ENCODE measurements around the gene CPXM2. TPM values are rescaled to one million over a fixed set of nuclear protein-coding genes. Genes with fewer than 3 reads are reported as not detected.

CPXM2 gene
- total RNA-seq, 5 donors from 2014 or later (not counting 1 experiment from before 2014, with no cell fraction given), result not detected

DNA sequence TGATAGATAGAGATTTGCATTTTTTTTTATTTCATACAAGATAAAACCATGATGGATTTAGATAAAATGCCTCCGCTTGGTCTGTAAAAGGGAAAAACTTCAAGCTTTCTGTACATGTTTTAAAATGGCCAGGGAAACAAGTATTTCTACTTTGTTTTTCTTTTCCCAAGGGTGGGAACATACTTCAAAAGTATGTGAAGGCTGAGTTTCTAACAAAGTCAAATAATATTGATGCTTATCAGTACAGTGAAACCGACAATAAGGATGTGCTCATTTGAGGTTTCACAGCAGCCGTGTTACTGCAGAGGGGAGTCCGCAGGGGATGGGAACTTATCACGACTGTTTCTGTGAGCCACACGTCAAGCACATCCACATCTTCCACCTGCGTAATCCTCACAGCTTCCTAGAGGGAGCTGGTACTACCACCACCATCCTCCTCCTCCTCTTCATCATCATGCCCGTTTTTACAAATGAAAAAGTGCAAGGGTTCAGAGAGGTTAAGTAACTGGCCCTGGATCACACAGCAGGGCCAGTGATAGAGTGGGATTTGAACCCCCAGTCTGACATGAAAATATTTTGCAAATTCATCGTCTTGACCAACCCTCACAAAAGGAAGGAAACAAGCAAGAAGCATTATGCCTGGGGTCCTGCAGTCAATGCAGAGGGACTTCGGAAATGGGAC is 131.1 kb downstream of the CPXM2 start:
- Mint-ChIP-seq H3K36me3 (no peaks in the 10 kb centered on the region), H3K4me1 (no peaks in the 10 kb centered on the region), H3K4me3 (no peak overlapping the region), H3K27me3 (peaks cover 3 to 7% of the 10 kb centered on the region in 2 donors), H3K27ac (no peak overlapping the region), H3K9me3 (no peaks in the 10 kb centered on the region)
- DNase-seq, result no peak
- ChIA-PET POLR2A (no interaction called here), CTCF (no interaction called here)
- Histone ChIP-seq H3K9me3 (no peaks in the 10 kb centered on the region), H3K4me3 (ENCODE audit: control insufficient read depth in 1 of 2, extremely low read depth in 1 of 2, low read length in 1 of 2) (no peak overlapping the region), H3K4me1 (ENCODE audit: control insufficient read depth in 1 of 2, extremely low read depth in 1 of 2, insufficient read depth in 2 of 2, low read length in 2 of 2) (no peaks in the 10 kb centered on the region), H3K27me3 (replicated peaks in 1 of 2; ENCODE audit: control insufficient read depth in 2 of 2, extremely low read depth in 1 of 2, insufficient read depth in 2 of 2, low read length in 1 of 2) (peaks cover 0 to 3% of the 10 kb centered on the region in 2 experiments), H3K27ac (ENCODE audit: low read length) (no peak overlapping the region), H3K36me3 (ENCODE audit: control insufficient read depth in 2 of 2, extremely low read depth in 1 of 2, insufficient read depth in 1 of 2, low read length in 1 of 2) (no peaks in the 10 kb centered on the region)
- WGBS (ENCODE audit: insufficient coverage), result 50% methylated on average over 2 of the region's 10 CpGs
- ATAC-seq (replicated peaks in 1 of 4), result no peak

DNA sequence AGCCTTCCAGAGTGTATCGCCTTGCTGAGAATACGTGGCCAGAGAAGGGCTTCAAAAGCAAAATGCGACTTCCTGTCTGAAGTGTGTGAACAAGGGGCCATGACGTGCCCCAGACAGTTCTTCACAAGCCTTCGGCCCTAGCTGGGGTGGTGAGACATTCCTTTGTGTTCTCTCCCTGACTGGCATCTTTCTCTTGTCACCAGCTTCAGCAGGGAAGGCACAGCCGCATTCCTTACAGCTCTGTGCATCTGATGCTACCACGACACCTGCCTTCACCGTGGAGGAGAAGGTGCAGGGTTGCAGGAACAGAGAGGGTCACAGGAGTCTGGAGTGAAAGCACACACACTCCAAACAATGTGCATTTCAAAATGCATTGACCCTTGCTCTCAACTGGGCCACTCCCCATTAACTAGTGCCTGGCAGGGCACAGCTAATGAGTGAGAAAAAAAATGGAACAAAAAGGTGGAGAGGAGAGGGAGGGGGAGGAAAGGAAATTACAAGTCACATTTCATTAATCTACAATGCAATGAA is 132.0 kb downstream of the CPXM2 start:
- Histone ChIP-seq H3K27ac (ENCODE audit: low read length) (no peak overlapping the region), H3K27me3 (replicated peaks in 1 of 2; ENCODE audit: control insufficient read depth in 2 of 2, extremely low read depth in 1 of 2, insufficient read depth in 2 of 2, low read length in 1 of 2) (peaks cover 0 to 4% of the 10 kb centered on the region in 2 experiments), H3K4me3 (ENCODE audit: control insufficient read depth in 1 of 2, extremely low read depth in 1 of 2, low read length in 1 of 2) (no peak overlapping the region), H3K4me1 (ENCODE audit: control insufficient read depth in 1 of 2, extremely low read depth in 1 of 2, insufficient read depth in 2 of 2, low read length in 2 of 2) (no peaks in the 10 kb centered on the region), H3K36me3 (ENCODE audit: control insufficient read depth in 2 of 2, extremely low read depth in 1 of 2, insufficient read depth in 1 of 2, low read length in 1 of 2) (no peaks in the 10 kb centered on the region), H3K9me3 (no peaks in the 10 kb centered on the region)
- Mint-ChIP-seq H3K9me3 (no peaks in the 10 kb centered on the region), H3K27me3 (peaks cover 6 to 7% of the 10 kb centered on the region in 2 donors), H3K4me1 (no peaks in the 10 kb centered on the region), H3K4me3 (no peak overlapping the region), H3K27ac (no peak overlapping the region), H3K36me3 (no peaks in the 10 kb centered on the region)
- ATAC-seq (replicated peaks in 1 of 4) (no peak), DNase-seq (no peak)
- 47% methylated on average over 5 of the region's 8 CpGs for WGBS (ENCODE audit: insufficient coverage)
- POLR2A ChIA-PET, result no interaction called here
- CTCF ChIA-PET, result no interaction called here

GRCh38 chr10:123759041-123759440 is 132.6 kb downstream of the CPXM2 start:
- H3K9me3 Mint-ChIP-seq, result no peaks in the 10 kb centered on the region
- CTCF ChIA-PET, result no interaction called here
- no peak overlapping the region for H3K27ac ChIP-seq (ENCODE audit: low read length)
- DNase-seq, result no peak
- 85% methylated on average over 6 of the region's 7 CpGs for WGBS (ENCODE audit: insufficient coverage)
- peaks cover 6 to 7% of the 10 kb centered on the region in 2 donors for H3K27me3 Mint-ChIP-seq
- H3K4me1 ChIP-seq (ENCODE audit: control insufficient read depth in 1 of 2, extremely low read depth in 1 of 2, insufficient read depth in 2 of 2, low read length in 2 of 2), result no peaks in the 10 kb centered on the region
- peaks cover 0 to 4% of the 10 kb centered on the region in 2 experiments for H3K27me3 ChIP-seq (replicated peaks in 1 of 2; ENCODE audit: control insufficient read depth in 2 of 2, extremely low read depth in 1 of 2, insufficient read depth in 2 of 2, low read length in 1 of 2)
- no peaks in the 10 kb centered on the region for H3K36me3 Mint-ChIP-seq
- no peaks in the 10 kb centered on the region for H3K9me3 ChIP-seq
- no peak overlapping the region for H3K4me3 Mint-ChIP-seq
- no peak overlapping the region for H3K4me3 ChIP-seq (ENCODE audit: control insufficient read depth in 1 of 2, extremely low read depth in 1 of 2, low read length in 1 of 2)
- POLR2A ChIA-PET, result no interaction called here
- H3K27ac Mint-ChIP-seq, result no peak overlapping the region
- no peaks in the 10 kb centered on the region for H3K4me1 Mint-ChIP-seq
- ATAC-seq (replicated peaks in 1 of 4), result no peak
- H3K36me3 ChIP-seq (ENCODE audit: control insufficient read depth in 2 of 2, extremely low read depth in 1 of 2, insufficient read depth in 1 of 2, low read length in 1 of 2), result no peaks in the 10 kb centered on the region

- ATAC-seq (replicated peaks in 1 of 4) (no peak), DNase-seq (no peak)
- Mint-ChIP-seq H3K4me1 (no peaks in the 10 kb centered on the region), H3K9me3 (peaks cover 0 to under 1% (median 0%) of the 10 kb centered on the region in 3 donors), H3K36me3 (no peaks in the 10 kb centered on the region), H3K27me3 (peaks cover 6 to 7% of the 10 kb centered on the region in 2 donors), H3K4me3 (no peak overlapping the region), H3K27ac (no peak overlapping the region)
- Histone ChIP-seq H3K4me3 (ENCODE audit: control insufficient read depth in 1 of 2, extremely low read depth in 1 of 2, low read length in 1 of 2) (no peak overlapping the region), H3K9me3 (no peaks in the 10 kb centered on the region), H3K27ac (ENCODE audit: low read length) (no peak overlapping the region), H3K4me1 (ENCODE audit: control insufficient read depth in 1 of 2, extremely low read depth in 1 of 2, insufficient read depth in 2 of 2, low read length in 2 of 2) (no peaks in the 10 kb centered on the region), H3K36me3 (ENCODE audit: control insufficient read depth in 2 of 2, extremely low read depth in 1 of 2, insufficient read depth in 1 of 2, low read length in 1 of 2) (no peaks in the 10 kb centered on the region), H3K27me3 (replicated peaks in 1 of 2; ENCODE audit: control insufficient read depth in 2 of 2, extremely low read depth in 1 of 2, insufficient read depth in 2 of 2, low read length in 1 of 2) (peaks cover 0 to 4% of the 10 kb centered on the region in 2 experiments)
- ChIA-PET POLR2A (no interaction called here), CTCF (no interaction called here)
- 80% methylated on average over 1 of the region's 6 CpGs for WGBS (ENCODE audit: insufficient coverage)
Observed at GRCh38 chr10:123757853-123758252, 133.8 kb downstream of the CPXM2 start.

DNA sequence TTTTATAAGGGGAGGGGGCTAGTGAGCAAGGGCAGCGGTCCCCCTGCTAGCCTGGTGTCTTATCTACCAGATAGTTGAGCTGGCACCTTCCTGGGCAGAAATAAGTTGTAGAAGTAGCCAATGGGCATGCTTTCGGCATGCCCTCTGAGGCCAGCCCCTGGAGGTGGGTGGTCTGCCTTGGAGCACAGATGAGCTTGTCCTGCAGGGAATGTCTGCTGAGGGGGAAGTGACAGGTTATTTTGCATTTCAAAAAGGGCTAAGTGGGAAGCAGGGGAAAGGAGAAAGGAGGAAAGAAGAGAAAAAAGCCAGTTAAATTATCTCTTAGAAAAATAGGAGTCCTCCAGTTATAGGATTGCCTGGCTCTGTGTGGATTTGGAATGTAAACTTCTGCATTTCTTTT is 136.5 kb downstream of the CPXM2 start:
- peaks cover 7 to 11% of the 10 kb centered on the region in 2 donors for H3K27me3 Mint-ChIP-seq
- no peaks in the 10 kb centered on the region for H3K4me1 Mint-ChIP-seq
- Histone ChIP-seq H3K36me3 (ENCODE audit: control insufficient read depth in 2 of 2, extremely low read depth in 1 of 2, insufficient read depth in 1 of 2, low read length in 1 of 2) (no peaks in the 10 kb centered on the region), H3K9me3 (no peaks in the 10 kb centered on the region), H3K27ac (ENCODE audit: low read length) (no peak overlapping the region), H3K4me1 (ENCODE audit: control insufficient read depth in 1 of 2, extremely low read depth in 1 of 2, insufficient read depth in 2 of 2, low read length in 2 of 2) (no peaks in the 10 kb centered on the region), H3K27me3 (replicated peaks in 1 of 2; ENCODE audit: control insufficient read depth in 2 of 2, extremely low read depth in 1 of 2, insufficient read depth in 2 of 2, low read length in 1 of 2) (peaks cover 0 to 4% of the 10 kb centered on the region in 2 experiments), H3K4me3 (ENCODE audit: control insufficient read depth in 1 of 2, extremely low read depth in 1 of 2, low read length in 1 of 2) (no peak overlapping the region)
- no peak overlapping the region for H3K27ac Mint-ChIP-seq
- H3K4me3 Mint-ChIP-seq, result no peak overlapping the region
- CTCF ChIA-PET, result no interaction called here
- WGBS (ENCODE audit: insufficient coverage), result 46% methylated on average over 2 of the region's 2 CpGs
- ATAC-seq (replicated peaks in 1 of 4), result no peak
- no peaks in the 10 kb centered on the region for H3K36me3 Mint-ChIP-seq
- POLR2A ChIA-PET, result no interaction called here
- peaks cover 0 to 4% (median 0%) of the 10 kb centered on the region in 3 donors for H3K9me3 Mint-ChIP-seq
- no peak for DNase-seq

DNA sequence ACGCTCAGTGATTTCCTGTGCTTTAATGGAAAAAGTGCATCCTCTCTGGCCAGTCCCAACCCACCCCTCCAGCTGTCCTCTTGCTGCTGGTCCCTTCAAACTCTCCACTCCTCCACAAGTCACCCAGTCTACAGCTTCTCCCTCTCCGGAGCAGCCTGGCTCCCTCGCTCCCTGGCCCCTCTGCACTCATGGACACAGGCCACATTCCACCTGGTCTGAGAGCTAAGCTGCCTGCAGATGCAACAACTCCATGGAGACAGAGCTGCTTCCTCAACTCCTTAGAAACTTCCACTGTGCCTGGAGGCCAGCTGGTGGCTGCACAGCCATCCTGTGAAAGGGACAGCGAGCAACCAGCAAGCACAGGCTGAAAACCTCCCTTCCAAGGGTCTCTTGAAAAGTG is 137.5 kb downstream of the CPXM2 start:
- H3K9me3 ChIP-seq, result no peaks in the 10 kb centered on the region
- no peak overlapping the region for H3K4me3 ChIP-seq (ENCODE audit: control insufficient read depth in 1 of 2, extremely low read depth in 1 of 2, low read length in 1 of 2)
- no peaks in the 10 kb centered on the region for H3K4me1 ChIP-seq (ENCODE audit: control insufficient read depth in 1 of 2, extremely low read depth in 1 of 2, insufficient read depth in 2 of 2, low read length in 2 of 2)
- no peak overlapping the region for H3K27ac ChIP-seq (ENCODE audit: low read length)
- H3K36me3 ChIP-seq (ENCODE audit: control insufficient read depth in 2 of 2, extremely low read depth in 1 of 2, insufficient read depth in 1 of 2, low read length in 1 of 2), result no peaks in the 10 kb centered on the region
- DNase-seq (no peak), ATAC-seq (replicated peaks in 1 of 4) (no peak)
- Mint-ChIP-seq H3K9me3 (peaks cover 0 to 4% (median 0%) of the 10 kb centered on the region in 3 donors), H3K4me1 (no peaks in the 10 kb centered on the region), H3K27me3 (peaks cover 7 to 14% of the 10 kb centered on the region in 2 donors), H3K36me3 (no peaks in the 10 kb centered on the region), H3K4me3 (no peak overlapping the region), H3K27ac (no peak overlapping the region)
- H3K27me3 ChIP-seq (replicated peaks in 1 of 2; ENCODE audit: control insufficient read depth in 2 of 2, extremely low read depth in 1 of 2, insufficient read depth in 2 of 2, low read length in 1 of 2), result peaks cover 0 to 4% of the 10 kb centered on the region in 2 experiments
- POLR2A ChIA-PET, result no interaction called here
- WGBS (ENCODE audit: insufficient coverage), result 54% methylated on average over 3 of the region's 4 CpGs
- CTCF ChIA-PET, result no interaction called here

All from T-cell (primary cell).